Keratinocyte (primary cell): ENCODE results near the gene UCK2.

ENCODE experiments used
- CTCF ChIP-seq, 3 experiments: IDR thresholded peaks in 1 of 3; conservative IDR thresholded peaks in 1 of 3; optimal IDR thresholded peaks in 1 of 3; 2 replicates in 2 of 3; 3 replicates in 1 of 3; pipeline versions ENCODE3 to v1.5.1; 2011; ENCODE audit warnings: low read length in 3 of 3, mild to moderate bottlenecking in 3 of 3, moderate library complexity in 2 of 3, control low read depth in 1 of 3, inconsistent platforms in 1 of 3; ENCODE audit not compliant: insufficient read depth in 2 of 3; ENCODE audit errors: extremely low read depth in 1 of 3
- EZH2 ChIP-seq: IDR thresholded peaks from one replicate; pipeline ENCODE4 v1.6.1; 2012; ENCODE audit warnings: inconsistent platforms, mild to moderate bottlenecking, low read length, moderate library complexity

GRCh38 chr1:165888552-165888920 lies 61.1 kb downstream of the UCK2 start:
- no peak for TF ChIP-seq CTCF (optimal IDR thresholded peaks at IDR 0.05 in 1 of 3, IDR thresholded peaks at IDR 0.05 in 1 of 3, conservative IDR thresholded peaks at IDR 0.05 in 1 of 3; ENCODE audit: extremely low read depth in 1 of 3, insufficient read depth in 2 of 3, low read length in 3 of 3)
- TF ChIP-seq EZH2 = no peak
